ENCODE data around the gene ABHD14A. TPM values are rescaled to one million over a fixed set of nuclear protein-coding genes. Genes with fewer than 3 reads are reported as not detected.
A peak's percentile ranks its signal among the peaks of the same experiment; 100 is the strongest.

The ABHD14A gene
- total RNA-seq (2012; rRNA removed) (3.1 and 3.4 TPM in 2 replicates), polyA plus RNA-seq (2012; rRNA removed) (10.0 and 12.2 TPM in 2 replicates), Bru-seq, nascent RNA (percentile 30 among the genes with signal in this experiment), BruChase-seq, experiment 1, labeled RNA remaining after a 6-hour chase (percentile 41 among the genes with signal in this experiment), BruChase-seq, experiment 2, labeled RNA remaining after a 2-hour chase (percentile 43 among the genes with signal in this experiment)
- 12.0 and 24.8 TPM in 2 replicates for polyA plus RNA-seq (2012; cell fraction: cytosol; rRNA removed)
- 3.6 and 5.7 TPM in 2 replicates for polyA plus RNA-seq (2012; cell fraction: nucleus; rRNA removed; ENCODE audit: low replicate concordance)
- long read RNA-seq, transcript ABHD14A-201 (5 exons, 1,062 nt), result major isoform, 8 of 17 reads
- long read RNA-seq, partial matches to known transcripts, result 3 of 17 reads
- long read RNA-seq, other reads (novel, unspliced or antisense), result 6 of 17 reads

DNA sequence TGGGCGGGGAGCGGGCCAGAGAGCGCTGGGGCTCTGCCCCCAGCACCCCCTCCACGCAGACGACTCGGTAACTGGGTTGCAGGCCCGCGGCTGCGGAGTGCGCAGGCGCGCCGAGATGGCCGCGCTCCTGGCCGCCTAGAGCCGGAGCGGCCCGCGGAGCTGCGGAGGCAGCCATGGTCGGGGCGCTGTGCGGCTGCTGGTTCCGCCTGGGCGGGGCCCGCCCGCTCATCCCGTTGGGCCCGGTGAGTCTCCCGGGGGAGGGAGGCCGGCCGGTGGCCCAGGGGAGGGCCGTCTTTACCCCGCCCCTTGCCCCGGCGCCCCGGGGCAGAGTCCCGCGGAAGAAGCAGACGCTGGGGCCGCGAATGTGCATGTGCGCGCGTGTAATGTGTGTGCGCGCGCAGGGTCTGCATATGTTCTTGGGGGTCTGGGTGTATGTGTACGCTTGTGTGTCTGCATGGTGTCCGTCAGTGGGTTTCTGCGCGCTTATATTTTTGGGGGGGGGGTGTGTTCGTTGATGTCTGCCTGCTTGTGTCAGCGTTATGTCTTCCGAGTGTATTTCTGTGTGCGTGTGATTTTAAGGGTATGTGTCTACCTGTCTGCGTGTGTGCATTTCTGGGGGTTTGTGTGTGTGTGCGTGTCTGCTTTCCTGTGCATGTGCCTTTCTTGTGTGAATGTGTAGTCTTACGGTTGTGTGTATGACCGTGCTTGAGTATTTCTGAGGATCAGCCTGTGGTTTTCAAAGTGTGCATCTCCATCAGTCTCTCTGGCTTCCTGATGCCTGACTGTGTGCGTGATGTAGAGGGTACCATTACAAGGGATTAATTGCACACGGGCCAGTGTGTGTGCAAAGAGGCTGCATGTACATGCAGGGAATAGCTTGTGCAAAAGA is at the start of gene ABHD14A:
ABHD14A (plus strand) TSS at position 102 of the 889 bp plus-strand sequence; CDS start at position 174, 72 bp downstream.
- TF ChIP-seq POLR2A (IDR thresholded peaks at IDR 0.05; ENCODE audit: low read depth, low read length) (no peak), MAZ (IDR thresholded peaks at IDR 0.05; ENCODE audit: borderline replicate concordance, low read depth, low read length) (peak; percentile 53; the same call in 1 of the 2 replicates), USF2 (IDR thresholded peaks at IDR 0.05; ENCODE audit: low read depth, low read length) (no peak)
- Histone ChIP-seq H4K5ac (ENCODE audit: low read depth, low read length) (peak within 1 kb of the TSS; percentile 95), H3K9me3 (ENCODE audit: control insufficient read depth, insufficient read depth, low read length) (no peaks in the 10 kb centered on the region), H3K4me3 (ENCODE audit: insufficient read depth, low read depth, low read length) (peak within 1 kb of the TSS; percentile 68), H2AK5ac (ENCODE audit: low read depth, low read length) (peak within 1 kb of the TSS; percentile 95), H4K91ac (ENCODE audit: insufficient read depth, low read depth, low read length) (peak within 1 kb of the TSS; percentile 91), H2BK15ac (ENCODE audit: low read depth, low read length) (peak within 1 kb of the TSS; percentile 84), H2AK9ac (replicated peaks; ENCODE audit: low read depth, low read length, poor library complexity) (peak within 1 kb of the TSS; percentile 71), H3K9me1 (ENCODE audit: insufficient read depth, low read length) (peaks cover 12% of the 10 kb centered on the region), H2BK120ac (ENCODE audit: low read depth, low read length) (peak within 1 kb of the TSS; percentile 68), H3K36me3 (ENCODE audit: control insufficient read depth, insufficient read depth, low read length) (no peaks in the 10 kb centered on the region), H3K14ac (replicated peaks; ENCODE audit: low read depth, low read length) (peak within 1 kb of the TSS; percentile 92), H3K4me1 (ENCODE audit: control insufficient read depth, insufficient read depth, low read length) (peaks cover 13% of the 10 kb centered on the region), H3K18ac (ENCODE audit: low read depth, low read length) (peak within 1 kb of the TSS; percentile 50), H3K27me3 (ENCODE audit: control insufficient read depth, insufficient read depth, low read length) (no peaks in the 10 kb centered on the region), H3K27ac (ENCODE audit: insufficient read depth, low read length) (peak within 1 kb of the TSS; percentile 43), H4K8ac (ENCODE audit: low read depth in 2 of 2, low read length in 2 of 2) (peak within 1 kb of the TSS; percentile 90 to 98), H3K23ac (ENCODE audit: low read depth, low read length) (peak within 1 kb of the TSS; percentile 97), H2BK20ac (ENCODE audit: low read depth, low read length) (peak within 1 kb of the TSS; percentile 72; the same call in 1 of the 2 replicates), H3K9ac (ENCODE audit: low read depth, low read length) (peak within 1 kb of the TSS; percentile 61), H4K20me1 (ENCODE audit: insufficient read depth, low read length) (peaks cover 4% of the 10 kb centered on the region; the same call in 1 of the 2 replicates), H3K4me2 (ENCODE audit: low read depth, low read length) (peak within 1 kb of the TSS; percentile 93), H3K56ac (ENCODE audit: extremely low read depth, insufficient read depth, low read length) (peak within 1 kb of the TSS; percentile 68; the same call in 1 of the 2 replicates), H2AFZ (replicated peaks; ENCODE audit: low read length, poor library complexity) (peak within 1 kb of the TSS; percentile 97), H2BK5ac (ENCODE audit: low read depth, low read length, poor library complexity, severe bottlenecking) (peak within 1 kb of the TSS; percentile 70), H3K79me1 (ENCODE audit: low read depth in 1 of 2, low read length in 2 of 2) (peaks cover 10 to 33% of the 10 kb centered on the region in 2 experiments; a peak in 3 of 4 replicates), H3K4ac (ENCODE audit: low read depth, low read length) (peak within 1 kb of the TSS; percentile 95)
- intact Hi-C loops (cut with micrococcal nuclease), result loop anchor here (1.0 kb wide), 1 partner anchor 33 kb away; the partner anchor contains the start of gene PARP3
- POLR2A ChIA-PET (ENCODE audit: unreplicated experiment), result no interaction called here
- dilution Hi-C loops (cut with HindIII; ENCODE audit: low sequenced_read_pairs, unreplicated experiment), result no loop called here
- ATAC-seq (ENCODE audit: low read depth) (peak; percentile 79), DNase-seq (peak; percentile 55)
- CTCF ChIA-PET, result interaction anchor here (1.0 kb wide), 1 partner anchor 18 kb away, joined by 4 read pairs; no protein-coding TSS in a partner anchor
- no TSS peak for BruUV-seq (replicated peaks)
- in situ Hi-C loops (cut with MboI; ENCODE audit: low sequenced_read_pairs), result loop anchor here (25.0 kb wide), 1 partner anchor 1638 kb away; the partner anchor contains the start of genes RASSF1, TUSC2 and ZMYND10
- 0% methylated on average over 51 of the region's 63 CpGs; no CpG with 5 or more reads in 1 of the 2 experiments for WGBS, 2 experiments (ENCODE audit: extremely low coverage in 2 of 2, insufficient read length in 1 of 2)
